Measurements from ENCODE around the gene HUNK.
"Not testable (repeated sequence)": the region's sequence is repeated elsewhere in the genome, so short reads cannot be mapped to it uniquely, and the experiment has no call there.

The HUNK gene

GRCh38 chr21:31945141-31945540, 72.3 kb downstream of the HUNK start:
- TF ChIP-seq CTCF (IDR thresholded peaks at IDR 0.05; ENCODE audit: extremely low read depth, insufficient read depth, missing control alignments) = no peak
- no peak for DNase-seq (ENCODE audit: low spot score)
- in situ Hi-C loops (cut with MboI; ENCODE audit: low pct_unique_long_range_greater_than_20kb, low sequenced_read_pairs, unreplicated experiment) = no loop called here

GRCh38 chr21:31945546-31945945, 72.7 kb downstream of the HUNK start:
- in situ Hi-C loops (cut with MboI; ENCODE audit: low pct_unique_long_range_greater_than_20kb, low sequenced_read_pairs, unreplicated experiment) = no loop called here
- no peak for TF ChIP-seq CTCF (IDR thresholded peaks at IDR 0.05; ENCODE audit: extremely low read depth, insufficient read depth, missing control alignments)
- DNase-seq (ENCODE audit: low spot score) = no peak

DNA sequence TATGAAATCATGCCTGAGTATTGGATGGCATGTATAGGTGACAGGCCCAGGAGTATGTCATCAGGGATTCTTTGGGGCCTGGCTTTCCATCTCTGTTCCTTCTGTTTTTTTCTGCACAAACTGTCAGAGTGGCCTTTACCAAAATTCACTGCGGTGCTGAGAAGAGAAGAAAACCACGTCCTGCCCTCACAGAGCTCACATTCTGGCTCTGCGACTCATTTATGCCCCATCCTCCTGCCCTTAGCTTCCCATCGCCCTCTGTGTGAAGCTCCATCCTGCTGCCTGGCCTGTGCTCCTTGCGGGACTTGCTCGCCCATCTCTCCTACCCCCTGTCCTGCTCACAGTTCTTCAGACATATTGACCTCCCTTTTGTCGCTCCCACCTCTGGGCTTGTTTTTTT, 73.4 kb downstream of the HUNK start:
- TF ChIP-seq CTCF (IDR thresholded peaks at IDR 0.05; ENCODE audit: extremely low read depth, insufficient read depth, missing control alignments) = no peak
- DNase-seq (ENCODE audit: low spot score) = no peak
- in situ Hi-C loops (cut with MboI; ENCODE audit: low pct_unique_long_range_greater_than_20kb, low sequenced_read_pairs, unreplicated experiment) = no loop called here

DNA sequence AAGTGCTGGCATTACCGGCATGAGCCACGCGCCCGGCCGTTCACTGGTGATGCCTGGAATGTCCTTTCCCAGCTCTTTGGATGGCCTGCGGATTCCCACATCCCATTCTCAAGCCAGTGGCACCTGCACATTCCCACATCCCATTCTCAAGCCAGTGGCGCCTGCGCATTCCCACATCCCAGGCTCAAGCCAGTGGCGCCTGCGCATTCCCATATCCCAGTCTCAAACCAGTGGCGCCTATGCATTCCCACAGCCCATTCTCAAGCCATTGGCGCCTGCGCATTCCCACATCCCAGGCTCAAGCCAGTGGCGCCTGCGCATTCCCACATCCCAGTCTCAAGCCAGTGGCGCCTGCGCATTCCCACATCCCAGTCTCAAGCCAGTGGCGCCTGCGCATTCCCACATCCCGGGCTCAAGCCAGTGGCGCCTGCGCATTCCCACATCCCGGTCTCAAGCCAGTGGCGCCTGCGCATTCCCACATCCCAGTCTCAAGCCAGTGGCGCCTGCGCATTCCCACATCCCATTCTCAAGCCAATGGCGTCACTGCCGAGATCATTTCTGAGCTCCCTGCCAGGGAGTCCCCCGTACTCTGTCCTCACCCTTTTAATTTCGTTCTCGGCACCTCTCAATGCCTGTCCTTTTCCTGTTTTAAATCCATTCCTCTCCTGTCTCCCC, 74.2 kb downstream of the HUNK start:
- in situ Hi-C loops (cut with MboI; ENCODE audit: low pct_unique_long_range_greater_than_20kb, low sequenced_read_pairs, unreplicated experiment); DNase-seq (ENCODE audit: low spot score): not testable (repeated sequence)

- TF ChIP-seq CTCF (IDR thresholded peaks at IDR 0.05; ENCODE audit: extremely low read depth, insufficient read depth, missing control alignments) = no peak
- in situ Hi-C loops (cut with MboI; ENCODE audit: low pct_unique_long_range_greater_than_20kb, low sequenced_read_pairs, unreplicated experiment) = no loop called here
- no peak for DNase-seq (ENCODE audit: low spot score)
These were observed 75.9 kb downstream of the HUNK start for GRCh38 chr21:31948676-31949075.

DNA sequence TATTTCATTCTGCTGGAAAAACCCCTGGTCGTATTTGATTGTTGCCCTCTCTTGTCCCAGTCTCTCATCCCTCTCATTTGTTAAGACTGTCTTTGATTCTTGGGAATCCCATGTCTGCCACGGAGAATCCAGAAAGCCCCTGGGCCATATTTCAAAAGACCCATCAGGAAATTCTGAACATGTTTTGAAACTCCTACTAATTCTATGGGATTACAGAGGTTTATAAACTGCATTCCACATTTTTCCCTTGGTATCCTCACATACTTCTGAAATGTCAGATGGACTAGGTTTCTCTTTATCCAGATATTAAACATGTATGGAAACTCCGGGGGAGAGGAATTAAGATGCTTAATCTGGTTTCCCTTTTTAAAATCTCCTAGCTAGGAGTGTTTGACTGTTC, 80.0 kb downstream of the HUNK start:
- in situ Hi-C loops (cut with MboI; ENCODE audit: low pct_unique_long_range_greater_than_20kb, low sequenced_read_pairs, unreplicated experiment) = no loop called here
- DNase-seq (ENCODE audit: low spot score) = no peak
- TF ChIP-seq CTCF (IDR thresholded peaks at IDR 0.05; ENCODE audit: extremely low read depth, insufficient read depth, missing control alignments) = no peak

DNA sequence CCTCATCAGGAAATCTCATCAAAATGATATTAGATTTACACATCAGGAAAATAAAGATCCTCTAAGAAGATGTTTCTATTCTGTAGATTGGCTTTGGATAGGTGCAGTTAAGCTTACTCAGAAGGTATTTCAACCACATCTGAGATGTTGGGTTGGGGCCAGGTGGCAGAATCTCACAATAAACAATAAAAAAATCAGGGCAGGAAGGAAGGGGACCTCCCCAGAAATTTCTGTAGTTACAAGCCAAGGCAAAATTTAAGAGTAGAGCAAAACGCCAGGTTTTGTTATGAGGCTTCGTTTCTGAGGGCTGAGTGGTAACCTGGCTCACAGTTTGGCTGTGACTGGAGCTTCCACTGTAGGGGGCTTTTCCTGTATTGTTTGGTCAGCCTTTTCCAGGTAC, 84.8 kb downstream of the HUNK start:
- in situ Hi-C loops (cut with MboI; ENCODE audit: low pct_unique_long_range_greater_than_20kb, low sequenced_read_pairs, unreplicated experiment) = no loop called here

More for the DNA sequence above, 84.8 kb downstream of the HUNK start:
- no peak for DNase-seq (ENCODE audit: low spot score)
- TF ChIP-seq CTCF (IDR thresholded peaks at IDR 0.05; ENCODE audit: extremely low read depth, insufficient read depth, missing control alignments) = no peak
